Spleen (tissue), 7 donors: ENCODE measurements around the gene ISG20.

Experiments used
- CTCF ChIP-seq, 11 experiments: fragments of 200-600 bp in 7 of 11; fragments of 450-650 bp in 4 of 11; sonication (generic) in 4 of 11; IDR thresholded peaks in 8 of 11; conservative IDR thresholded peaks in 3 of 11; 1 replicate in 7 of 11; 2 replicates in 4 of 11; pipeline versions ENCODE4 v1.4.0 to v1.8.0; 2016 to 2021; ENCODE audit warnings: antibody characterized with exemption in 11 of 11, inconsistent platforms in 4 of 11, mild to moderate bottlenecking in 1 of 11
- POLR2A ChIP-seq, 3 donors: fragments of 450-650 bp; IDR thresholded peaks; one replicate each; pipeline ENCODE4 v1.5.1; 2017; ENCODE audit warnings: antibody characterized with exemption in 3 of 3, mild to moderate bottlenecking in 1 of 3
- POLR2AphosphoS5 ChIP-seq, 3 donors: sonication (generic); formaldehyde crosslinking; IDR thresholded peaks; one replicate each; pipeline ENCODE4 v1.5.1; 2017; ENCODE audit warnings: antibody characterized with exemption in 3 of 3
- donor health status: DM: no; HTN: no; CAD: no; lungs with moderate emphysema.
- donor health status: DM: no; HTN: no; CAD: no.
- donor health status: DM: no; HTN: no; CAD: no.

- no peak for TF ChIP-seq CTCF (IDR thresholded peaks at IDR 0.05 in 8 of 11, conservative IDR thresholded peaks at IDR 0.05 in 3 of 11)
- no peak for TF ChIP-seq POLR2AphosphoS5 (IDR thresholded peaks at IDR 0.05)
- TF ChIP-seq POLR2A (IDR thresholded peaks at IDR 0.05): no peak
Measured at GRCh38 chr15:88623061-88623460, 15.8 kb upstream of the ISG20 start.
